Smooth muscle cell (in vitro differentiated cells): ENCODE measurements around the gene CST6. TPM values are rescaled to one million over a fixed set of nuclear protein-coding genes. Genes with fewer than 3 reads are reported as not detected.

Experiments used
- DNase-seq: peaks from one replicate; lab custom pipeline; 2025; ENCODE audit not compliant: unreplicated experiment; lab: John Stamatoyannopoulos, UW
- H2AFZ ChIP-seq: fragments of 200-600 bp; sonication (generic); 2 replicates; pipeline ENCODE4 v1.6.0; 2016; ENCODE audit warnings: antibody characterized with exemption, low read depth, mild to moderate bottlenecking
- H3F3A ChIP-seq: fragments of 200-600 bp; sonication (generic); 2 replicates; pipeline ENCODE4 v1.6.0; 2017; ENCODE audit warnings: antibody characterized with exemption, low read depth
- H3K27ac ChIP-seq: fragments of 200-600 bp; sonication (generic); 2 replicates; pipeline ENCODE4 v1.5.1; 2016; ENCODE audit warnings: low read depth, mild to moderate bottlenecking
- H3K27me3 ChIP-seq: fragments of 200-600 bp; sonication (generic); 2 replicates; pipeline ENCODE4 v1.6.1; 2016; ENCODE audit warnings: low read depth, mild to moderate bottlenecking
- H3K36me3 ChIP-seq: fragments of 200-600 bp; sonication (generic); 2 replicates; pipeline ENCODE4 v1.5.1; 2016; ENCODE audit warnings: low read depth
- H3K4me1 ChIP-seq: fragments of 200-600 bp; sonication (generic); 2 replicates; pipeline ENCODE4 v1.5.1; 2016; ENCODE audit warnings: low read depth
- H3K4me2 ChIP-seq: fragments of 200-600 bp; sonication (generic); 2 replicates; pipeline ENCODE4 v1.6.0; 2016; ENCODE audit warnings: mild to moderate bottlenecking
- H3K4me3 ChIP-seq: fragments of 200-600 bp; sonication (generic); 2 replicates; pipeline ENCODE4 v1.5.1; 2016; ENCODE audit warnings: mild to moderate bottlenecking
- H3K79me2 ChIP-seq: fragments of 200-600 bp; sonication (generic); 2 replicates; pipeline ENCODE4 v1.6.0; 2016; ENCODE audit warnings: low read depth, mild to moderate bottlenecking
- H3K9ac ChIP-seq: fragments of 200-600 bp; sonication (generic); 2 replicates; pipeline ENCODE4 v1.6.0; 2016; ENCODE audit warnings: low read depth
- H3K9me3 ChIP-seq: fragments of 200-600 bp; sonication (generic); replicated peaks from 2 replicates; pipeline ENCODE4 v1.5.1; 2016; ENCODE audit warnings: low read depth
- H4K20me1 ChIP-seq: fragments of 200-600 bp; sonication (generic); 2 replicates; pipeline ENCODE4 v1.6.0; 2016; ENCODE audit warnings: low read depth
- WGBS: methylation state at CpG from one replicate; pipeline ENCODE4 v1.1.7; 2016; ENCODE audit warnings: low lambda C conversion rate; 5-methylcytosine and 5-hydroxymethylcytosine counted together
- polyA plus RNA-seq: library from polyadenylated mRNA; unstranded; fragments of >200 nt; fragmentation: Nextera tagmentation; extraction: Ambion mirVana; gene quantifications from 2 replicates; pipeline ENCODE4 v1.2.1, GENCODE V29; 2016
- total RNA-seq: library from RNA; depleted of rRNA; stranded (reverse); fragments of >200 nt; gene quantifications from 2 replicates; pipeline ENCODE4 v1.2.3, GENCODE V29; 2014
- TF ChIP-seq, protein P1 (sequence below): fragments of 200-600 bp; sonication (generic); IDR thresholded peaks from 2 replicates; pipeline ENCODE4 v1.5.1; 2017; ENCODE audit warnings: borderline replicate concordance, mild to moderate bottlenecking, antibody characterized with exemption; ENCODE audit not compliant: insufficient read depth, poor library complexity, severe bottlenecking

The CST6 gene, protein sequence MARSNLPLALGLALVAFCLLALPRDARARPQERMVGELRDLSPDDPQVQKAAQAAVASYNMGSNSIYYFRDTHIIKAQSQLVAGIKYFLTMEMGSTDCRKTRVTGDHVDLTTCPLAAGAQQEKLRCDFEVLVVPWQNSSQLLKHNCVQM
- total RNA-seq = 54.1 and 97.0 TPM in 2 replicates
- polyA plus RNA-seq = 37.6 and 118 TPM in 2 replicates

DNA sequence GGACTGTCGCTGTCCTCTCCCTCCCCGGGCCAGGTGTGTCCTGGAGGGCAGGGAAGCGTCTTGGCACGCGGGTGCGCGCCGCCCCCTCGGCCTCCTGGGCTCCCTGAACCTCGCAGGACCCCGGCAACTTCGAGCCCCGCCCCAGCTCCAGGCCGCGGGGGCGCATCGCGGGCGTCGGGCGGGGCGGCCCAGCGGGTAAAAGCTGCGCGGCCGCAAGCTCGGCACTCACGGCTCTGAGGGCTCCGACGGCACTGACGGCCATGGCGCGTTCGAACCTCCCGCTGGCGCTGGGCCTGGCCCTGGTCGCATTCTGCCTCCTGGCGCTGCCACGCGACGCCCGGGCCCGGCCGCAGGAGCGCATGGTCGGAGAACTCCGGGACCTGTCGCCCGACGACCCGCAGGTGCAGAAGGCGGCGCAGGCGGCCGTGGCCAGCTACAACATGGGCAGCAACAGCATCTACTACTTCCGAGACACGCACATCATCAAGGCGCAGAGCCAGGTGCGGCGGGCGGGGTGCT is at the start of gene CST6:
CST6 (plus strand) TSS at position 224 of the 519 bp plus-strand sequence; CDS start at position 261, 37 bp downstream.
- Histone ChIP-seq H3F3A (peaks cover 5% of the 10 kb centered on the region), H3K27me3 (peaks cover 14% of the 10 kb centered on the region), H3K36me3 (no peaks in the 10 kb centered on the region), H3K4me1 (peaks cover 9% of the 10 kb centered on the region), H2AFZ (no peak within 1 kb of the TSS), H3K27ac (peak within 1 kb of the TSS; percentile 59), H3K9ac (no peak within 1 kb of the TSS), H3K4me2 (peak within 1 kb of the TSS; percentile 33), H4K20me1 (no peaks in the 10 kb centered on the region), H3K79me2 (no peaks in the 10 kb centered on the region), H3K4me3 (no peak within 1 kb of the TSS), H3K9me3 (no peaks in the 10 kb centered on the region)
- TF ChIP-seq, protein P1, sequence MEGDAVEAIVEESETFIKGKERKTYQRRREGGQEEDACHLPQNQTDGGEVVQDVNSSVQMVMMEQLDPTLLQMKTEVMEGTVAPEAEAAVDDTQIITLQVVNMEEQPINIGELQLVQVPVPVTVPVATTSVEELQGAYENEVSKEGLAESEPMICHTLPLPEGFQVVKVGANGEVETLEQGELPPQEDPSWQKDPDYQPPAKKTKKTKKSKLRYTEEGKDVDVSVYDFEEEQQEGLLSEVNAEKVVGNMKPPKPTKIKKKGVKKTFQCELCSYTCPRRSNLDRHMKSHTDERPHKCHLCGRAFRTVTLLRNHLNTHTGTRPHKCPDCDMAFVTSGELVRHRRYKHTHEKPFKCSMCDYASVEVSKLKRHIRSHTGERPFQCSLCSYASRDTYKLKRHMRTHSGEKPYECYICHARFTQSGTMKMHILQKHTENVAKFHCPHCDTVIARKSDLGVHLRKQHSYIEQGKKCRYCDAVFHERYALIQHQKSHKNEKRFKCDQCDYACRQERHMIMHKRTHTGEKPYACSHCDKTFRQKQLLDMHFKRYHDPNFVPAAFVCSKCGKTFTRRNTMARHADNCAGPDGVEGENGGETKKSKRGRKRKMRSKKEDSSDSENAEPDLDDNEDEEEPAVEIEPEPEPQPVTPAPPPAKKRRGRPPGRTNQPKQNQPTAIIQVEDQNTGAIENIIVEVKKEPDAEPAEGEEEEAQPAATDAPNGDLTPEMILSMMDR = no peak
- WGBS = 25% methylated on average over 59 of the region's 61 CpGs
- DNase-seq = no peak

DNA sequence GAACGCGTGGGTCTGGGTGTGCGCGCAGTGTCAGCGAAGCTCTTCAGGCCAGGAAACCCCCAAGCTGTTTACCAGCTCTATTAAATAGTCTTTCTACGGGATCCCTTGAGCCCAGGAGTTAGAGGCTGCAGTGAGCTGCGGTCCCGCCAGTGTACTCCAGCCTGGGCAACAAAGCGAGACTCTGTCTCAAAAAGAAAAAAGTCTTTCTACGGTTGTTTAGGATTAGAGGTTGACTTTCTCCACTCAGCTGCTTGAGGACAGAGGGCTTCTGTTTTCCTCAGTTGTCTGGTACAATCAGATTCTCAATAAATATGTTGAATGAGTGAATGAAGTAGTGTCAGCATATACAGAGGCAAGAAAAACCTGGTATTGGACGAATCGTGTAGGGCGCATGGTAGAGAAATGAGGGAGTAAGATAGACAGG is 49.7 kb upstream of the CST6 start:
- WGBS = 11% methylated on average over 13 of the region's 13 CpGs
- TF ChIP-seq, protein P1 = no peak
- Histone ChIP-seq H3K4me1 (peaks cover 12% of the 10 kb centered on the region), H3K9ac (peak overlapping the region; percentile 99), H3F3A (no peaks in the 10 kb centered on the region), H3K36me3 (no peaks in the 10 kb centered on the region), H3K4me2 (peak overlapping the region; percentile 96), H3K9me3 (no peaks in the 10 kb centered on the region), H2AFZ (no peak overlapping the region), H3K27ac (peak overlapping the region; percentile 51), H4K20me1 (peaks cover 7% of the 10 kb centered on the region), H3K27me3 (no peaks in the 10 kb centered on the region), H3K79me2 (peaks cover 26% of the 10 kb centered on the region), H3K4me3 (peak overlapping the region; percentile 96)
- no peak for DNase-seq

DNA sequence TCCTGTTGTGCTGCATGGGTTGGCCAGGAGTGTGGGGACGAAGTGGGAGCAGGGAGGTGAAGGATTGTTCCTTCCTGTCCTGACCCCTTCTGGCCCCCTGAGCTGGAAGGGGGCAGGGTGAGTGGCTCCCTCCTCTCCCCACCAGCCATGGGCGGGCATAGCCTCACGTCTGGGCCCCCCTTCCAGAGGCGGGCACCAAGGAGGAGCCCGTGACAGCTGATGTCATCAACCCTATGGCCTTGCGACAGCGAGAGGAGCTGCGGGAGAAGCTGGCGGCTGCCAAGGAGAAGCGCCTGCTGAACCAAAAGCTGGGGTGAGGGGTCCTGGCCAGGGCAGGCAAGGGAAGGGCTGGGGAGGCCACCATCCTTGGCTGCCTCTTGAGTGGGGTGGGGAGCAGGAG is 46.9 kb upstream of the CST6 start:
- no peak overlapping the region for H3K27ac ChIP-seq
- H3K4me3 ChIP-seq = no peak overlapping the region
- DNase-seq = no peak
- no peak overlapping the region for H3K4me2 ChIP-seq
- no peaks in the 10 kb centered on the region for H3K27me3 ChIP-seq
- peaks cover 7% of the 10 kb centered on the region for H4K20me1 ChIP-seq
- no peaks in the 10 kb centered on the region for H3F3A ChIP-seq
- H3K36me3 ChIP-seq = no peaks in the 10 kb centered on the region
- no peaks in the 10 kb centered on the region for H3K9me3 ChIP-seq
- TF ChIP-seq, protein P1 = no peak
- no peak overlapping the region for H2AFZ ChIP-seq
- H3K4me1 ChIP-seq = peaks cover 12% of the 10 kb centered on the region
- peaks cover 26% of the 10 kb centered on the region for H3K79me2 ChIP-seq
- no peak overlapping the region for H3K9ac ChIP-seq
- WGBS = 91% methylated on average over 10 of the region's 10 CpGs
